NCI-H82 (cell line): Measurements from ENCODE around the gene ZNF892.
"Not testable (repeated sequence)": the region's sequence is repeated elsewhere in the genome, so short reads cannot be mapped to it uniquely, and the experiment has no call there.

Source experiments
- DNase-seq: peaks from one replicate; lab custom pipeline; 2025; lab: John Stamatoyannopoulos, UW

The ZNF892 gene

GRCh38 chr2:95231723-95232122 is 24.4 kb downstream of the ZNF892 start:
- peak; percentile 88 for DNase-seq

- DNase-seq = no peak
These were observed 24.9 kb downstream of the ZNF892 start for GRCh38 chr2:95232232-95232631.

- DNase-seq = no peak
These were observed 27.0 kb downstream of the ZNF892 start for GRCh38 chr2:95234286-95234785.

GRCh38 chr2:95234816-95235215 is 27.5 kb downstream of the ZNF892 start:
- no peak for DNase-seq

- no peak for DNase-seq
These were observed 30.8 kb downstream of the ZNF892 start for GRCh38 chr2:95238131-95238530.

- no peak for DNase-seq
These were observed 32.8 kb downstream of the ZNF892 start for GRCh38 chr2:95240091-95240490.

GRCh38 chr2:95240556-95240955 is 33.2 kb downstream of the ZNF892 start:
- DNase-seq = no peak

GRCh38 chr2:95242084-95242483 is 34.8 kb downstream of the ZNF892 start:
- not testable (repeated sequence) for DNase-seq
